Umbilical cord (tissue), 1 donor: ENCODE results near the gene RAET1E. TPM values are rescaled to one million over a fixed set of nuclear protein-coding genes. Genes with fewer than 3 reads are reported as not detected.

ENCODE experiments used
- total RNA-seq: library from RNA; depleted of rRNA; stranded (reverse); fragments of >200 nt; gene quantifications from one replicate; pipeline ENCODE4 v1.2.3, GENCODE V29; 2014; ENCODE audit warnings: low replicate concordance; ENCODE audit not compliant: insufficient read depth

Gene RAET1E
- total RNA-seq, 1 donor from 2014 or later, result 6.3 TPM

Other genes starting within 250 kb of the RAET1E start
- 27.2 TPM for gene KATNA1, start 249.4 kb downstream of the RAET1E start, total RNA-seq
- 10.1 TPM for gene LATS1, start 180.0 kb downstream of the RAET1E start, total RNA-seq
- 30.6 TPM for gene NUP43, start 151.6 kb downstream of the RAET1E start, total RNA-seq
- gene PCMT1, start 148.4 kb downstream of the RAET1E start, total RNA-seq, result 74.4 TPM
- gene LRP11, start 33.8 kb downstream of the RAET1E start, total RNA-seq, result 21.7 TPM
- gene RAET1G, start 25.0 kb upstream of the RAET1E start, total RNA-seq, result 2.2 TPM
- 3.6 TPM for gene ULBP2, start 43.9 kb upstream of the RAET1E start, total RNA-seq
- gene ULBP1, start 65.8 kb upstream of the RAET1E start, total RNA-seq, result 1.2 TPM
- gene RAET1L, start 127.4 kb upstream of the RAET1E start, total RNA-seq, result not detected
- not detected for gene ULBP3, start 171.0 kb upstream of the RAET1E start, total RNA-seq
- gene PPP1R14C, start 244.9 kb upstream of the RAET1E start, total RNA-seq, result 10.8 TPM